ENCODE measurements around the gene CA10. TPM values are rescaled to one million over a fixed set of nuclear protein-coding genes. Genes with fewer than 3 reads are reported as not detected.

CA10 gene
- total and polyA plus RNA-seq, 2 experiments from 2014 or later = 0.92 to 1.5 TPM

DNA sequence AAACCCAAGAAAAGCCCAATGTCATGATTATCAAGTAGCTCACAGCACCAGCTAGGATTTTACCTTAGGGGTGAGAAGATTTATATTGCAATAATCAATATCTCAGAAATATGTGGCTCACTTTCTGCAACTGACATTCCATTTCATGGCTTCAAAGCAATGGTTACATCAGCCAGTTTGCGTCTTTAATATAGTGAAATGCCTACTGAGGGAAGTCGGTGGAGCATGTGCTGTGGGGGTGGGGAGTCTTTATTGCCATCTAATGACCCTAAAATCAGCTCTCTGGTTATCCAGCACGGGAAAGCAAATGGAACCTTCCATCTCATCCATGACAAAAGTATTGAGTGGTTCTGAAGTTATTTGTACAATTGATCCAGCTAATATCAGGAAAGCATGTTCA lies 395.5 kb downstream of the CA10 start:
- no peak overlapping the region for H3K4me3 ChIP-seq
- ATAC-seq = no peak
- Mint-ChIP-seq H3K36me3 (ENCODE audit: low read depth) (no peaks in the 10 kb centered on the region), H3K27me3 (ENCODE audit: insufficient read depth, low read depth, poor library complexity) (no peaks in the 10 kb centered on the region), H3K4me1 (no peaks in the 10 kb centered on the region; the same call in 2 of the 3 replicates), H3K27ac (peak overlapping the region; percentile 5; the same call in 1 of the 2 replicates), H3K9me3 (peaks cover 4% of the 10 kb centered on the region; the same call in 2 of the 3 replicates), H3K4me3 (no peak overlapping the region)
- H3K36me3 ChIP-seq (ENCODE audit: insufficient read depth) = no peaks in the 10 kb centered on the region
- TF ChIP-seq NANOG (IDR thresholded peaks at IDR 0.05; ENCODE audit: borderline replicate concordance) (no peak), ZNF331 (CRISPR knock-in tag; IDR thresholded peaks at IDR 0.05; ENCODE audit: low read depth) (no peak), STAT1 (IDR thresholded peaks at IDR 0.05; ENCODE audit: unreplicated experiment) (no peak), EZH2 (IDR thresholded peaks at IDR 0.05; ENCODE audit: low read depth, unreplicated experiment) (no peak), EZH2phosphoT487 (IDR thresholded peaks at IDR 0.05; ENCODE audit: unreplicated experiment) (no peak), ZNF114 (CRISPR knock-in tag; IDR thresholded peaks at IDR 0.05) (no peak), JUNB (IDR thresholded peaks at IDR 0.05; ENCODE audit: unreplicated experiment) (no peak), CREB1 (CRISPR knock-in tag; IDR thresholded peaks at IDR 0.05; ENCODE audit: low read depth) (no peak), POLR2AphosphoS5 (IDR thresholded peaks at IDR 0.05; ENCODE audit: low read depth) (no peak)
- TF ChIP-seq, protein P1, sequence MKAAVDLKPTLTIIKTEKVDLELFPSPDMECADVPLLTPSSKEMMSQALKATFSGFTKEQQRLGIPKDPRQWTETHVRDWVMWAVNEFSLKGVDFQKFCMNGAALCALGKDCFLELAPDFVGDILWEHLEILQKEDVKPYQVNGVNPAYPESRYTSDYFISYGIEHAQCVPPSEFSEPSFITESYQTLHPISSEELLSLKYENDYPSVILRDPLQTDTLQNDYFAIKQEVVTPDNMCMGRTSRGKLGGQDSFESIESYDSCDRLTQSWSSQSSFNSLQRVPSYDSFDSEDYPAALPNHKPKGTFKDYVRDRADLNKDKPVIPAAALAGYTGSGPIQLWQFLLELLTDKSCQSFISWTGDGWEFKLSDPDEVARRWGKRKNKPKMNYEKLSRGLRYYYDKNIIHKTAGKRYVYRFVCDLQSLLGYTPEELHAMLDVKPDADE (IDR thresholded peaks at IDR 0.05) = no peak
- TF ChIP-seq, protein P2, sequence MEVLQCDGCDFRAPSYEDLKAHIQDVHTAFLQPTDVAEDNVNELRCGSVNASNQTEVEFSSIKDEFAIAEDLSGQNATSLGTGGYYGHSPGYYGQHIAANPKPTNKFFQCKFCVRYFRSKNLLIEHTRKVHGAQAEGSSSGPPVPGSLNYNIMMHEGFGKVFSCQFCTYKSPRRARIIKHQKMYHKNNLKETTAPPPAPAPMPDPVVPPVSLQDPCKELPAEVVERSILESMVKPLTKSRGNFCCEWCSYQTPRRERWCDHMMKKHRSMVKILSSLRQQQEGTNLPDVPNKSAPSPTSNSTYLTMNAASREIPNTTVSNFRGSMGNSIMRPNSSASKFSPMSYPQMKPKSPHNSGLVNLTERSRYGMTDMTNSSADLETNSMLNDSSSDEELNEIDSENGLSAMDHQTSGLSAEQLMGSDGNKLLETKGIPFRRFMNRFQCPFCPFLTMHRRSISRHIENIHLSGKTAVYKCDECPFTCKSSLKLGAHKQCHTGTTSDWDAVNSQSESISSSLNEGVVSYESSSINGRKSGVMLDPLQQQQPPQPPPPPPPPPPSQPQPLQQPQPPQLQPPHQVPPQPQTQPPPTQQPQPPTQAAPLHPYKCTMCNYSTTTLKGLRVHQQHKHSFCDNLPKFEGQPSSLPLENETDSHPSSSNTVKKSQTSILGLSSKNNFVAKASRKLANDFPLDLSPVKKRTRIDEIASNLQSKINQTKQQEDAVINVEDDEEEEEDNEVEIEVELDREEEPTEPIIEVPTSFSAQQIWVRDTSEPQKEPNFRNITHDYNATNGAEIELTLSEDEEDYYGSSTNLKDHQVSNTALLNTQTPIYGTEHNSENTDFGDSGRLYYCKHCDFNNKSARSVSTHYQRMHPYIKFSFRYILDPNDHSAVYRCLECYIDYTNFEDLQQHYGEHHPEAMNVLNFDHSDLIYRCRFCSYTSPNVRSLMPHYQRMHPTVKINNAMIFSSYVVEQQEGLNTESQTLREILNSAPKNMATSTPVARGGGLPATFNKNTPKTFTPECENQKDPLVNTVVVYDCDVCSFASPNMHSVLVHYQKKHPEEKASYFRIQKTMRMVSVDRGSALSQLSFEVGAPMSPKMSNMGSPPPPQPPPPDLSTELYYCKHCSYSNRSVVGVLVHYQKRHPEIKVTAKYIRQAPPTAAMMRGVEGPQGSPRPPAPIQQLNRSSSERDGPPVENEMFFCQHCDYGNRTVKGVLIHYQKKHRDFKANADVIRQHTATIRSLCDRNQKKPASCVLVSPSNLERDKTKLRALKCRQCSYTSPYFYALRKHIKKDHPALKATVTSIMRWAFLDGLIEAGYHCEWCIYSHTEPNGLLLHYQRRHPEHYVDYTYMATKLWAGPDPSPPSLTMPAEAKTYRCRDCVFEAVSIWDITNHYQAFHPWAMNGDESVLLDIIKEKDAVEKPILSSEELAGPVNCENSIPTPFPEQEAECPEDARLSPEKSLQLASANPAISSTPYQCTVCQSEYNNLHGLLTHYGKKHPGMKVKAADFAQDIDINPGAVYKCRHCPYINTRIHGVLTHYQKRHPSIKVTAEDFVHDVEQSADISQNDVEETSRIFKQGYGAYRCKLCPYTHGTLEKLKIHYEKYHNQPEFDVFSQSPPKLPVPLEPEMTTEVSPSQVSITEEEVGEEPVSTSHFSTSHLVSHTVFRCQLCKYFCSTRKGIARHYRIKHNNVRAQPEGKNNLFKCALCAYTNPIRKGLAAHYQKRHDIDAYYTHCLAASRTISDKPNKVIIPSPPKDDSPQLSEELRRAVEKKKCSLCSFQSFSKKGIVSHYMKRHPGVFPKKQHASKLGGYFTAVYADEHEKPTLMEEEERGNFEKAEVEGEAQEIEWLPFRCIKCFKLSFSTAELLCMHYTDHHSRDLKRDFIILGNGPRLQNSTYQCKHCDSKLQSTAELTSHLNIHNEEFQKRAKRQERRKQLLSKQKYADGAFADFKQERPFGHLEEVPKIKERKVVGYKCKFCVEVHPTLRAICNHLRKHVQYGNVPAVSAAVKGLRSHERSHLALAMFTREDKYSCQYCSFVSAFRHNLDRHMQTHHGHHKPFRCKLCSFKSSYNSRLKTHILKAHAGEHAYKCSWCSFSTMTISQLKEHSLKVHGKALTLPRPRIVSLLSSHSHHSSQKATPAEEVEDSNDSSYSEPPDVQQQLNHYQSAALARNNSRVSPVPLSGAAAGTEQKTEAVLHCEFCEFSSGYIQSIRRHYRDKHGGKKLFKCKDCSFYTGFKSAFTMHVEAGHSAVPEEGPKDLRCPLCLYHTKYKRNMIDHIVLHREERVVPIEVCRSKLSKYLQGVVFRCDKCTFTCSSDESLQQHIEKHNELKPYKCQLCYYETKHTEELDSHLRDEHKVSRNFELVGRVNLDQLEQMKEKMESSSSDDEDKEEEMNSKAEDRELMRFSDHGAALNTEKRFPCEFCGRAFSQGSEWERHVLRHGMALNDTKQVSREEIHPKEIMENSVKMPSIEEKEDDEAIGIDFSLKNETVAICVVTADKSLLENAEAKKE (CRISPR knock-in tag; IDR thresholded peaks at IDR 0.05) = no peak
- TF ChIP-seq, protein P3, sequence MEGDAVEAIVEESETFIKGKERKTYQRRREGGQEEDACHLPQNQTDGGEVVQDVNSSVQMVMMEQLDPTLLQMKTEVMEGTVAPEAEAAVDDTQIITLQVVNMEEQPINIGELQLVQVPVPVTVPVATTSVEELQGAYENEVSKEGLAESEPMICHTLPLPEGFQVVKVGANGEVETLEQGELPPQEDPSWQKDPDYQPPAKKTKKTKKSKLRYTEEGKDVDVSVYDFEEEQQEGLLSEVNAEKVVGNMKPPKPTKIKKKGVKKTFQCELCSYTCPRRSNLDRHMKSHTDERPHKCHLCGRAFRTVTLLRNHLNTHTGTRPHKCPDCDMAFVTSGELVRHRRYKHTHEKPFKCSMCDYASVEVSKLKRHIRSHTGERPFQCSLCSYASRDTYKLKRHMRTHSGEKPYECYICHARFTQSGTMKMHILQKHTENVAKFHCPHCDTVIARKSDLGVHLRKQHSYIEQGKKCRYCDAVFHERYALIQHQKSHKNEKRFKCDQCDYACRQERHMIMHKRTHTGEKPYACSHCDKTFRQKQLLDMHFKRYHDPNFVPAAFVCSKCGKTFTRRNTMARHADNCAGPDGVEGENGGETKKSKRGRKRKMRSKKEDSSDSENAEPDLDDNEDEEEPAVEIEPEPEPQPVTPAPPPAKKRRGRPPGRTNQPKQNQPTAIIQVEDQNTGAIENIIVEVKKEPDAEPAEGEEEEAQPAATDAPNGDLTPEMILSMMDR (conservative IDR thresholded peaks at IDR 0.05; ENCODE audit: low read depth in 2 of 2) = no peak
- TF ChIP-seq, protein P4, sequence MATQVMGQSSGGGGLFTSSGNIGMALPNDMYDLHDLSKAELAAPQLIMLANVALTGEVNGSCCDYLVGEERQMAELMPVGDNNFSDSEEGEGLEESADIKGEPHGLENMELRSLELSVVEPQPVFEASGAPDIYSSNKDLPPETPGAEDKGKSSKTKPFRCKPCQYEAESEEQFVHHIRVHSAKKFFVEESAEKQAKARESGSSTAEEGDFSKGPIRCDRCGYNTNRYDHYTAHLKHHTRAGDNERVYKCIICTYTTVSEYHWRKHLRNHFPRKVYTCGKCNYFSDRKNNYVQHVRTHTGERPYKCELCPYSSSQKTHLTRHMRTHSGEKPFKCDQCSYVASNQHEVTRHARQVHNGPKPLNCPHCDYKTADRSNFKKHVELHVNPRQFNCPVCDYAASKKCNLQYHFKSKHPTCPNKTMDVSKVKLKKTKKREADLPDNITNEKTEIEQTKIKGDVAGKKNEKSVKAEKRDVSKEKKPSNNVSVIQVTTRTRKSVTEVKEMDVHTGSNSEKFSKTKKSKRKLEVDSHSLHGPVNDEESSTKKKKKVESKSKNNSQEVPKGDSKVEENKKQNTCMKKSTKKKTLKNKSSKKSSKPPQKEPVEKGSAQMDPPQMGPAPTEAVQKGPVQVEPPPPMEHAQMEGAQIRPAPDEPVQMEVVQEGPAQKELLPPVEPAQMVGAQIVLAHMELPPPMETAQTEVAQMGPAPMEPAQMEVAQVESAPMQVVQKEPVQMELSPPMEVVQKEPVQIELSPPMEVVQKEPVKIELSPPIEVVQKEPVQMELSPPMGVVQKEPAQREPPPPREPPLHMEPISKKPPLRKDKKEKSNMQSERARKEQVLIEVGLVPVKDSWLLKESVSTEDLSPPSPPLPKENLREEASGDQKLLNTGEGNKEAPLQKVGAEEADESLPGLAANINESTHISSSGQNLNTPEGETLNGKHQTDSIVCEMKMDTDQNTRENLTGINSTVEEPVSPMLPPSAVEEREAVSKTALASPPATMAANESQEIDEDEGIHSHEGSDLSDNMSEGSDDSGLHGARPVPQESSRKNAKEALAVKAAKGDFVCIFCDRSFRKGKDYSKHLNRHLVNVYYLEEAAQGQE (IDR thresholded peaks at IDR 0.05; ENCODE audit: unreplicated experiment) = no peak
- no peak overlapping the region for H3K27ac ChIP-seq (ENCODE audit: low read depth)
- H3K9me2 ChIP-seq (ENCODE audit: insufficient read depth) = peaks cover 3% of the 10 kb centered on the region; the same call in 1 of the 2 replicates
- H3K4me1 ChIP-seq (ENCODE audit: insufficient read depth) = no peaks in the 10 kb centered on the region
- no peaks in the 10 kb centered on the region for H3K27me3 ChIP-seq (ENCODE audit: insufficient read depth)
- no peaks in the 10 kb centered on the region for H4K20me1 ChIP-seq (replicated peaks; ENCODE audit: insufficient read depth)
- H2AFZ ChIP-seq = 0 out of 2 replicates have a peak overlapping the region, but pooled peaks have one; percentile 23
- no peaks in the 10 kb centered on the region for H3K79me2 ChIP-seq (replicated peaks; ENCODE audit: insufficient read depth)
- DNase-seq (ENCODE audit: low spot score) = no peak
- H3K4me2 ChIP-seq = no peak overlapping the region
- H3F3A ChIP-seq (replicated peaks; ENCODE audit: low read depth) = no peaks in the 10 kb centered on the region

All from GM23338 (cell line).